Stimulated activated naive CD8-positive, alpha-beta T cell treated with anti-CD3 and anti-CD28 coated beads, Interleukin-15, Interleukin-2, amounts not matched to agents 100 ng/mL and 50 ng/mL, for 24 hours (primary cell): ENCODE measurements around the gene AIPL1.

Experiments
- H3K27ac Mint-ChIP-seq: one replicate; pipeline ENCODE4 v1.8.0; 2021; ENCODE audit warnings: mild to moderate bottlenecking, mixed read lengths
- H3K27me3 Mint-ChIP-seq: one replicate; pipeline ENCODE4 v1.8.0; 2021; ENCODE audit warnings: mixed read lengths
- H3K36me3 Mint-ChIP-seq: one replicate; pipeline ENCODE4 v1.8.0; 2021; ENCODE audit warnings: low read depth, mixed read lengths
- H3K4me1 Mint-ChIP-seq: one replicate; pipeline ENCODE4 v1.8.0; 2021; ENCODE audit warnings: low read depth, mixed read lengths
- H3K4me3 Mint-ChIP-seq: one replicate; pipeline ENCODE4 v1.8.0; 2021; ENCODE audit warnings: mild to moderate bottlenecking, mixed read lengths
- H3K9me3 Mint-ChIP-seq: one replicate; pipeline ENCODE4 v1.8.0; 2021; ENCODE audit warnings: mixed read lengths

Gene AIPL1

DNA sequence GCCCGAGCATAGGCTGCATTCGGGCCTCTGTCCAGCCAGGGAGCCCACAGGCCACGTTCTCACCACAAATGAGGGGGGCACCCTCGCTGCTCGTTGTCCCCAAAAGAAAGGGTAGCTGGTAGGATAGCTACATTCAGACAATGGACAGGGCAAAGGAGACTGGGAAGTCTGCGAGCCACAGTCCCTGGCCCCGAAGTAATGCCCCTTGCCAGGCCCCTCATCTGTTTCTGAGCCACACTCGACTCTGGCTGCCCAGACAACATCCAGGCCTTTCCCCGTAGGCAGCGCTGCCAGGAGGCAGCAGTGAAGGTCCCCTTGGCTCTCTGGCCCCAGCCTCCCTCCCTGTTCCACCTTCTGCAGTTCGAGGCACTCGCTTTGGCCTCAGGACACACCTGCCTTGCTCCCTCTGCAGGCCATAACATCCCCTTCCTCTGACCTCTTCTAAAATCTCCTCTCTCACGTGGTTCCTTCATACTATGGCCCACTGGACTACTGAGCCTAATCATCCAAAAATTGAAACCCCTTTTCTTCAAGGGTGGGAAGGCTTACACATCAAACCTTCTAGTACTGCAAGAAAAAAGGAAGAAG is 12.2 kb downstream of the AIPL1 start:
- no peak overlapping the region for H3K27ac Mint-ChIP-seq
- H3K27me3 Mint-ChIP-seq: peaks cover 33% of the 10 kb centered on the region
- no peaks in the 10 kb centered on the region for H3K9me3 Mint-ChIP-seq
- no peak overlapping the region for H3K4me3 Mint-ChIP-seq
- no peaks in the 10 kb centered on the region for H3K36me3 Mint-ChIP-seq
- peaks cover 13% of the 10 kb centered on the region for H3K4me1 Mint-ChIP-seq

DNA sequence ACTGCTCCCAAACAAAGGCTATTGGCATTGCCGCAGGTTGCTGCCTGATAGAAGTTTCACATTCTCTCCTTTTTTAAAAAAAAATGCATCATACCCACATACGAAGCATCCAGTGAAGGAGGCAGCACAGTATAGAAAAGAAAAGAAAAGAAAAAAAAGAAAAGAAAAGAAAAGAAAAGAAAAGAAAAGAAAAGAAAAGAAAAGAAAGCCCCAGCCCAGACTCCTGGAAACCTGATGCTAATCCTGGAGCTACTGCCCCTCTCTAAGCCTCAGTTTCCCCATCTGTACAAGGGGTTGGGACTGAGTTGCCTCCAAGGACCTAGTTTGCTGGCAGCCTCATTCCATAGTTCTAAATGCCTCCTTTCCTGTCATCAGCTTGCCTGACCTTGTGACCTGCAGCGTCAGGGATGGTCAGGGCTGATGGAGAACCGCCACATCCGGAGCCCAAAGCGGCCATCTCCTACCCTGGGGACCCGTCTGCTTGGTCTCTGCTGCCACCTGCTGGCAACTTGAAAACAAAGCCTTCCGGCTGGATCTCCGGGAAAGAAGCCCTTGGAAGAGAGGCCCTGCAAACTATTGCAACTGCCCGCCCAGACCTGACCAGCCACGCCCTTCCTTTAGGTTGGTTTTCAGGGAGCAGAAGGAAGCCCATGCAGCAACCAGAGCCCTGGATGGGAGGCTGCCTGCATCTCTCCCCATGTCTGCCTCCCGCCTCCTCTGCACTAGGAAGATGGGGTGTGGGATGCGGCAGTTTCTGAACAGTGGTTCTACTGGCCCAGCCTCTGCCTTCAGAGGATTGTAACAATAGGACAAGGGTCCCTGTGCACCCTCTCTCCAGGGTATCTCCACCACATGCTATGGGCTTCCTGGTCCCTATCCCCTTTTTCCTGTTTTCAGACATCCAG is 13.0 kb downstream of the AIPL1 start:
- Mint-ChIP-seq H3K9me3 (no peaks in the 10 kb centered on the region), H3K27me3 (peaks cover 33% of the 10 kb centered on the region), H3K4me3 (no peak overlapping the region), H3K27ac (no peak overlapping the region), H3K4me1 (peaks cover 5% of the 10 kb centered on the region), H3K36me3 (no peaks in the 10 kb centered on the region)

DNA sequence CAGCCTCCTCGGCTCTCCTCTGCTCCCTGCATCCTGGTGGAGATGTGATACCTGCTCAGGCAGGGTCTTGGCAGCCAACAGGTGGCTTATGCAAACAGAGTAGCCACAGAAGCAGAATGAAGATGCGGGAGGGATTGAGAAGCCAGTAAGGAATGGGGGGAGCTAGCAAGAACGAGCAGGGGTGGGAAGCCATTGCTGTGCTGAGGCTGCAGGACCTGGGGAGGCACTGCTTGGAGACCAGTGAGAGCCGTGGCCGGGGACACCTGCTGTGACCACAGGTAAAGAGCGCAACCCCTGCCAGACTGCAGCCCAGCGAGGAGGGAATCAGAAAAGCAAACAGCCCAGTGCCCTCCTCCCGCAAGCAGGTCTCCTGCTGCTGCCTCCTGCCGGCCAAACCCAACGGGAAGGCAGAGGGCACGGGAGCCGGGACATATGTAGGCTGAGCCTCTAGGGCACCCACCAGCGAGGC is 14.7 kb downstream of the AIPL1 start:
- no peak overlapping the region for H3K27ac Mint-ChIP-seq
- peaks cover 3% of the 10 kb centered on the region for H3K4me1 Mint-ChIP-seq
- peaks cover 33% of the 10 kb centered on the region for H3K27me3 Mint-ChIP-seq
- no peak overlapping the region for H3K4me3 Mint-ChIP-seq
- no peaks in the 10 kb centered on the region for H3K9me3 Mint-ChIP-seq
- no peaks in the 10 kb centered on the region for H3K36me3 Mint-ChIP-seq

DNA sequence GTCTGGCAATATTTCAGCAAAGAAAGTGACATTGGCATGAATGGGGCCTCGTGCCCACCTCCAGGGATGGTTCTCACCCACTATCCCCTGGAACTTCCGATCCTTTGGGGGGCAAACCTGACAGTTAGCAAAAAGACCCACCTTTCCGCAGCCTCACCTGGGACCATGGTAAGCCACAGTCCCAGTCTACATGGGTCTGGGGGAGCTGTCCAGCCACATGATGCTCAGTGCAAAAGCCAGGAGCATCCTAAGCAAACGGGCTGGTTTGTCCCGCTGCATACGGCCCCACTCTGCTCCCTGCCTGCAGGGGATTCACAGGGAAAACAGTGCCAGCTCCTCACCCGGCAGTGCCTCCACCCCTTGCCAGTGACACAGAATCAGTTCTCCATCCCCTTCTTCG is 19.3 kb downstream of the AIPL1 start:
- Mint-ChIP-seq H3K27me3 (peaks cover 15% of the 10 kb centered on the region), H3K4me1 (no peaks in the 10 kb centered on the region), H3K9me3 (no peaks in the 10 kb centered on the region), H3K27ac (no peak overlapping the region), H3K36me3 (no peaks in the 10 kb centered on the region), H3K4me3 (no peak overlapping the region)

- Mint-ChIP-seq H3K27me3 (peaks cover 10% of the 10 kb centered on the region), H3K36me3 (no peaks in the 10 kb centered on the region), H3K9me3 (no peaks in the 10 kb centered on the region), H3K27ac (no peak overlapping the region), H3K4me3 (no peak overlapping the region), H3K4me1 (no peaks in the 10 kb centered on the region)
These were observed 21.9 kb downstream of the AIPL1 start for GRCh38 chr17:6413065-6413464.

GRCh38 chr17:6408735-6409134 is 26.2 kb downstream of the AIPL1 start:
- Mint-ChIP-seq H3K27me3 (peaks cover 21% of the 10 kb centered on the region), H3K36me3 (no peaks in the 10 kb centered on the region), H3K4me1 (no peaks in the 10 kb centered on the region), H3K9me3 (no peaks in the 10 kb centered on the region), H3K27ac (no peak overlapping the region), H3K4me3 (no peak overlapping the region)

- Mint-ChIP-seq H3K27ac (no peak overlapping the region), H3K27me3 (peaks cover 20% of the 10 kb centered on the region), H3K4me1 (no peaks in the 10 kb centered on the region), H3K4me3 (no peak overlapping the region), H3K36me3 (no peaks in the 10 kb centered on the region), H3K9me3 (no peaks in the 10 kb centered on the region)
These were observed 26.6 kb downstream of the AIPL1 start for GRCh38 chr17:6408276-6408675.

DNA sequence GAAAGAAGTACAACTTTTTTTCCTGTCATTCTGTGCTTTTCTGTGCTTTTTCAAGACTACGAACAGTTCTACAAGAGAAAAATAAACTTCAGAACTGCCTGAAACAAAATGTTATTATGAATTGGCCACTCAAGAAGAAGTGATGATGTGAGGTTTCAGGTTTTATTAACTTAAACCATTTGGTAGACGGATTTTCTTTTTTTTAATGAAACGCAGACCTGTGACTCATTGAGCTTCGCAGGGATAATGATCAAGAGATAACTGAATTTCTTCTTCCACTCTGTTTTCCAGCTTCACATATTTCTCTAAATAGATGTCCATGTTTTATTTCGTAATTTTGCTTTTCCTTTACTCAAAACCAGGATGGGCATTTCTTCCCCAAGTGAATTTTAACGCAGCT is 32.7 kb downstream of the AIPL1 start:
- Mint-ChIP-seq H3K36me3 (no peaks in the 10 kb centered on the region), H3K9me3 (peaks cover 5% of the 10 kb centered on the region), H3K4me1 (no peaks in the 10 kb centered on the region), H3K4me3 (no peak overlapping the region), H3K27ac (no peak overlapping the region), H3K27me3 (peaks cover 31% of the 10 kb centered on the region)

DNA sequence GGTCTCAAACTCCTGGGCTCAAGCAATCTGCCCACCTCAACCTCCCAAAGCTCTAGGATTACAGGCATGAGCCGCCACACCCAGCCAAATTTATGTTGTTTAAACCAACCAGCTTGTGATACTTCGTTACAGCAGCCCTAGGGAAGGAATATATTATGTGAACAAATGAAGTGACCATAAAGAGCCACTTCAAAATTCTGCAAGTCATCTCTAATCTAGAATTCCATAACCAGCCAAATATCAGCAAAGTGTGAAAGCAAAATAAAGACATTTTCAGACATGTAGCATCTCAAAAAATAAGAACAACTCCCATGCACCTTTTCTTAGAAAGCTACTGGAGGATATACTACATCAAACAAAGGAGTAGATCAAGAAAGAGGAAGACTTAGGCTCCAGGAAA is 36.0 kb downstream of the AIPL1 start:
- H3K27ac Mint-ChIP-seq: no peak overlapping the region
- H3K4me3 Mint-ChIP-seq: no peak overlapping the region

DNA sequence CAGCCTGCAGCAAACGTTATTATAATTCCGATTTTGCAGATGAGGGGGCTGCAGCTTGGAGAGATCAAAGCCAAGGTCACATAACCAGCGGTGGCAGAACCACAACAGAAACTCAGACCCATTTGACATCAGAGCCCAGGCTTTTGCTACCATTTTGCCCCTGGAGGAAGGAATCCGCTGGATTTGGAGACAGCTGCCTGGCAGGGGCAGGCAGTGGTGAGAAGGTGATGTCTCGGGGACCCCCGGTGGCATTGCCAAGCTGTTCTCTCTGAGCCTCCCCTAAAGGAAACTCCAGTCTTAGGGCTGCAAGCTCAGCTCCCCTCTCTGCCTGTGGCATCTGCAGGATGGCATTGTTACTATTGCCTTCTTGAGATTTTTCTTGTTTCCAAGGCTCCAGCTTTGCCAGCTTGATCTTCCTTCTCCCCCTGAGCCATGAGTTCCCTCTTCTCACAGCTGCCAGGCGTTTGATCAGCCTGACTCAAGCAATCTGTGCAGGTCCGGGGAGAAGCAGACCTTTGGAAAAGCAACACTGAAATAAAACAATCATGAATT is 40.8 kb downstream of the AIPL1 start:
- Mint-ChIP-seq H3K27ac (no peak overlapping the region), H3K36me3 (no peaks in the 10 kb centered on the region), H3K9me3 (peaks cover 7% of the 10 kb centered on the region), H3K4me1 (no peaks in the 10 kb centered on the region), H3K4me3 (no peak overlapping the region), H3K27me3 (peaks cover 43% of the 10 kb centered on the region)

More for the DNA sequence above, 36.0 kb downstream of the AIPL1 start:
- no peaks in the 10 kb centered on the region for H3K36me3 Mint-ChIP-seq
- peaks cover 41% of the 10 kb centered on the region for H3K27me3 Mint-ChIP-seq
- no peaks in the 10 kb centered on the region for H3K4me1 Mint-ChIP-seq
- peaks cover 9% of the 10 kb centered on the region for H3K9me3 Mint-ChIP-seq

DNA sequence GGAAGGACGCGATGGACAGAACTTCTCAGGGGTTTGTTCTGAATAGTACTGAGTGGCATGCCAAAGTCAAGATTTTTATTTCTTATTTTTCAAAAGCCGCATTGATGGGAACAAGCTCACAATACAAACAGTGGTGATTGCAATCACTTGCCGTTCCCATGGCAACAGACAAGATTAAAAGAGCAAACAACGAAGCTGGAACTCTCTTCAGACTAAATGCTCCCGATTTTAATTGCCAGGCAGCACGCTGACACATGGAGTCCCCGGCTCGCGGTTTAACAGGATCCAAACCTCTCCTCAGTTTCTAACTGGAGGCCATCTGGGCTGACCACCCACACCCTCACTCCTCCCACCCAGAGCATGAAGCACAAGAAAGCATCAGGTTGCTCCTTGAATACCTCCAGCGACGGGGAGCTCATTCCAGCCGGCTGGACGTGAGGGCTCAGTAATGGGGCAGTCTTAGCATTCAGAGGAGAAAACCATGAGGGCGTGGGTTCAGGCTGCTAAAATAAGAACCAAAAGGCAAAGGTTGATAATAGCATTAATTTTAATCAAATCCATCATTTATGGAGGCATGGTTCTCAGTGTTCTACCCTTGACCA is 41.5 kb downstream of the AIPL1 start:
- no peak overlapping the region for H3K4me3 Mint-ChIP-seq
- H3K4me1 Mint-ChIP-seq: no peaks in the 10 kb centered on the region
- peaks cover 4% of the 10 kb centered on the region for H3K9me3 Mint-ChIP-seq
- no peak overlapping the region for H3K27ac Mint-ChIP-seq
- H3K27me3 Mint-ChIP-seq: peaks cover 39% of the 10 kb centered on the region
- no peaks in the 10 kb centered on the region for H3K36me3 Mint-ChIP-seq

DNA sequence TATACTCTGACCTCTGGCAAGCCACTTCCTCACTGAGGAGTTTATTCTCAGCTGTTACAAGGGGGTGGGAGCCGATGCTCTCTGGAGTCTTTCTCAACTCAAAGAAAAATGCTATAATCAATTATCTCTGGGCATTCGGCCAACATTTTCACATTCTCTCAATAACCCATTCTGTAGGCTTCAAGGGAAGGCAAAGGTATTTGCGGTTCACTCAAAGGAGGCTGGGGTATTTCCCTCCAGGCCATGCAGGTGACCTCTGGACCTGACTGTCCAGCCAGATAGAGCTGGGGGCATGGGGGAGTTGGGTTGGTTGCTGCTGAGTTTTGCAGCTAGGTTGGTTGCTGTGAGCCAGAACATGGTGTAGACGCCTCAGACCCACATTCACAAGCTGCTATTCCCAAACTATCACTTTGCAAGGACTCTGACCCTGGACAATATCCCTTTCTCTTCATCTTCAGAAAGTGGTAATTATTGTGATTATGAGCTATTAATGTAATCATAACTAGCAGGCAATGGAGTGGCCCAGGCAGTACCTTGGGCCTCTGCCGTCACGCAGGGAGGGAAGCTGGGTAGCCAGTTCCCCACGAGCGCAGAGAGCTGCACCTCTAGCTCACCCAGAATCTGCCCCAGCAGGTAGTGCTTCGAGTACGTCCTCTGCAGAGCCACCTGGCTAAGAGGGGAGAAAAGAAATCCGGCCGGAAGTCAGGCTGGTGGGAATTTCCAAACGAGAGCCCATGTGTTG is 42.1 kb downstream of the AIPL1 start:
- Mint-ChIP-seq H3K4me3 (no peak overlapping the region), H3K27ac (no peak overlapping the region), H3K9me3 (peaks cover 4% of the 10 kb centered on the region), H3K36me3 (no peaks in the 10 kb centered on the region), H3K27me3 (peaks cover 36% of the 10 kb centered on the region), H3K4me1 (no peaks in the 10 kb centered on the region)

DNA sequence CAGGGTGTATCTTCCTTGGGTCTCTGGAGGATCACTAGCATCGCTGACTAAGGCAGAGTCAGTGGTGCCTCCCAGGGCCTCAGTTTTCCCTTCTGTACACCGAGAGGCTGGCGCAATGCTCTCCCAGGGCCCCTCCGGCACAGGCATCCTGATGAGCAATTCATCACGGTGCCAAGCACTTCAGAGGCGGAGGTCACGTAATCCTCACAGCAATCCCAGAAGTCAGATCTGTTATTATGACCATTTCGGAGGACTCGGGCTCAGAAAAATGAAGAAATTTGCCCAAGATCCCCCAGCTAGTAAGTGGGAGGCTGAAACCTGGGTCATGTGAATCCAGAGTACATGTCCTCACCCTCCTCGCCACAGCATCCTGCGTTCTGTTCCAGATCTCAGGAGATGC is 46.5 kb downstream of the AIPL1 start:
- no peak overlapping the region for H3K27ac Mint-ChIP-seq
- peaks cover 5% of the 10 kb centered on the region for H3K4me1 Mint-ChIP-seq
- H3K4me3 Mint-ChIP-seq: no peak overlapping the region
- peaks cover 19% of the 10 kb centered on the region for H3K27me3 Mint-ChIP-seq
- no peaks in the 10 kb centered on the region for H3K36me3 Mint-ChIP-seq
- H3K9me3 Mint-ChIP-seq: no peaks in the 10 kb centered on the region

- no peak overlapping the region for H3K27ac Mint-ChIP-seq
- H3K36me3 Mint-ChIP-seq: no peaks in the 10 kb centered on the region
- H3K9me3 Mint-ChIP-seq: no peaks in the 10 kb centered on the region
- peaks cover 18% of the 10 kb centered on the region for H3K27me3 Mint-ChIP-seq
- peaks cover 5% of the 10 kb centered on the region for H3K4me1 Mint-ChIP-seq
- no peak overlapping the region for H3K4me3 Mint-ChIP-seq
These were observed 47.1 kb downstream of the AIPL1 start for GRCh38 chr17:6387858-6388257.
